ENCODE results near the gene IKBIP. TPM values are rescaled to one million over a fixed set of nuclear protein-coding genes. Genes with fewer than 3 reads are reported as not detected.

Gene IKBIP
- total and polyA plus RNA-seq, 9 of the 15 experiments (the other 6 are each of a cell fraction or from before 2014, with no cell fraction given) = 3.3 to 19.5 (median 14.9) TPM

DNA sequence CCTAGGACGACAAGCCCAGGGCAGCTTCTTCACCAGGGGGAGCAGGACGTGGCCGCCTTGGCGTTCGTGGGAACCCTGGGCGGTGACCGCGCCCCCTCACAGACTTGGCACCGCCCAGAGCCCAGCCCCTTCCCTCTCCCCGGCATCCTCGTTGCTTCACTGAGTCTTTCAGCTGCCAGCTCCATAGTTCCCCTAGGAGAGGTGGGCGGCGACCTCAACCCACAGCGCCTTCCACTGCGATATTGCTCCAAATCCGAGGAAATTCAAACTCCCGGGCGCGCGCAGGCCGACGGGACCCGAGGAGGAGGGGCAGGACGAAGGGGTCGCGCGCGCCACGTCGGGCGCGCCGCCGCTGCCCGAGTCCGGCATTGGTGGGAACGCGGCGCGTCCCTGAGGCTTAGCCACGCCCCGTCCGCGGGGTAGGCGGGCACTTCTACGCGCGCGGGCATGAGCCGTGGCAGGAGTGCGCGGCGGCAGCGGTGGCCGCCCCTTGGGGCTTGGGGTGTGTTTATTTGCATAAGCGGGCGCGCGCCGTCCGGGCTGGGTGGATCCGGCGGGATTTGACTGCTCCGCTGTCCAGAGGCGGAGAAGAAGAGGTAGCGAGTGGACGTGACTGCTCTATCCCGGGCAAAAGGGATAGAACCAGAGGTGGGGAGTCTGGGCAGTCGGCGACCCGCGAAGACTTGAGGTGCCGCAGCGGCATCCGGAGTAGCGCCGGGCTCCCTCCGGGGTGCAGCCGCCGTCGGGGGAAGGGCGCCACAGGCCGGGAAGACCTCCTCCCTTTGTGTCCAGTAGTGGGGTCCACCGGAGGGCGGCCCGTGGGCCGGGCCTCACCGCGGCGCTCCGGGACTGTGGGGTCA lies at the start of gene IKBIP, which contains the start of gene APAF1 (continued):
- TF ChIP-seq HDAC1 (IDR thresholded peaks at IDR 0.05) = peak in 1 of 2 experiments; percentile 66; a peak in 2 of 4 replicates
- TF ChIP-seq CXXC5 (CRISPR knock-in tag; IDR thresholded peaks at IDR 0.05) = peak; percentile 61
- TF ChIP-seq ZNF668 (CRISPR knock-in tag; IDR thresholded peaks at IDR 0.05) = no peak
- no peak for TF ChIP-seq BRF1 (IDR thresholded peaks at IDR 0.05; ENCODE audit: borderline replicate concordance, extremely low read depth, insufficient read length)
- TF ChIP-seq ZNF551 (CRISPR knock-in tag; IDR thresholded peaks at IDR 0.05) = no peak
- TF ChIP-seq ZC3H4 (CRISPR knock-in tag; IDR thresholded peaks at IDR 0.05; ENCODE audit: borderline replicate concordance) = no peak
- TF ChIP-seq, protein P1, sequence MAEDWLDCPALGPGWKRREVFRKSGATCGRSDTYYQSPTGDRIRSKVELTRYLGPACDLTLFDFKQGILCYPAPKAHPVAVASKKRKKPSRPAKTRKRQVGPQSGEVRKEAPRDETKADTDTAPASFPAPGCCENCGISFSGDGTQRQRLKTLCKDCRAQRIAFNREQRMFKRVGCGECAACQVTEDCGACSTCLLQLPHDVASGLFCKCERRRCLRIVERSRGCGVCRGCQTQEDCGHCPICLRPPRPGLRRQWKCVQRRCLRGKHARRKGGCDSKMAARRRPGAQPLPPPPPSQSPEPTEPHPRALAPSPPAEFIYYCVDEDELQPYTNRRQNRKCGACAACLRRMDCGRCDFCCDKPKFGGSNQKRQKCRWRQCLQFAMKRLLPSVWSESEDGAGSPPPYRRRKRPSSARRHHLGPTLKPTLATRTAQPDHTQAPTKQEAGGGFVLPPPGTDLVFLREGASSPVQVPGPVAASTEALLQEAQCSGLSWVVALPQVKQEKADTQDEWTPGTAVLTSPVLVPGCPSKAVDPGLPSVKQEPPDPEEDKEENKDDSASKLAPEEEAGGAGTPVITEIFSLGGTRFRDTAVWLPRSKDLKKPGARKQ (CRISPR knock-in tag; IDR thresholded peaks at IDR 0.05) = no peak
- no peak for TF ChIP-seq WHSC1 (IDR thresholded peaks at IDR 0.05; ENCODE audit: low read length)
- no peak for TF ChIP-seq ZNF583 (CRISPR knock-in tag; IDR thresholded peaks at IDR 0.05)
- no peak for TF ChIP-seq EHMT2 (IDR thresholded peaks at IDR 0.05)
- no peak for TF ChIP-seq NUFIP1 (IDR thresholded peaks at IDR 0.05; ENCODE audit: partially characterized antibody)
- no peak for TF ChIP-seq NR2F6 (CRISPR knock-in tag; IDR thresholded peaks at IDR 0.05)
- peak; percentile 21 for TF ChIP-seq HMGN3 (IDR thresholded peaks at IDR 0.05; ENCODE audit: borderline replicate concordance, extremely low read depth, insufficient read length, low read depth, low read length)
- TF ChIP-seq MCM7 (IDR thresholded peaks at IDR 0.05) = no peak
- no peak for TF ChIP-seq TFAM (CRISPR knock-in tag; conservative IDR thresholded peaks at IDR 0.05)
- TF ChIP-seq TEAD4 (IDR thresholded peaks at IDR 0.05; ENCODE audit: low read length) = peak; percentile 9; the same call in 1 of the 2 replicates
- TF ChIP-seq TEAD4 (CRISPR knock-in tag; IDR thresholded peaks at IDR 0.05; ENCODE audit: borderline replicate concordance) = no peak
- no peak for TF ChIP-seq ZNF232 (CRISPR knock-in tag; IDR thresholded peaks at IDR 0.05)
- no peak for TF ChIP-seq TCF7 (IDR thresholded peaks at IDR 0.05; ENCODE audit: borderline replicate concordance)
- peak; percentile 69 for TF ChIP-seq KDM5B (IDR thresholded peaks at IDR 0.05; ENCODE audit: insufficient replicate concordance, low read depth, low read length)
- no peak for TF ChIP-seq ZNF41 (CRISPR knock-in tag; conservative IDR thresholded peaks at IDR 0.05)
- no peak for TF ChIP-seq YBX1 (IDR thresholded peaks at IDR 0.05)
- no peak for TF ChIP-seq SRSF3 (IDR thresholded peaks at IDR 0.05; ENCODE audit: insufficient read depth, low read length)
- TF ChIP-seq SOX6 (IDR thresholded peaks at IDR 0.05) = 0 out of 2 replicates have a peak, but pooled peaks have one; percentile 6
- TF ChIP-seq, protein P2, sequence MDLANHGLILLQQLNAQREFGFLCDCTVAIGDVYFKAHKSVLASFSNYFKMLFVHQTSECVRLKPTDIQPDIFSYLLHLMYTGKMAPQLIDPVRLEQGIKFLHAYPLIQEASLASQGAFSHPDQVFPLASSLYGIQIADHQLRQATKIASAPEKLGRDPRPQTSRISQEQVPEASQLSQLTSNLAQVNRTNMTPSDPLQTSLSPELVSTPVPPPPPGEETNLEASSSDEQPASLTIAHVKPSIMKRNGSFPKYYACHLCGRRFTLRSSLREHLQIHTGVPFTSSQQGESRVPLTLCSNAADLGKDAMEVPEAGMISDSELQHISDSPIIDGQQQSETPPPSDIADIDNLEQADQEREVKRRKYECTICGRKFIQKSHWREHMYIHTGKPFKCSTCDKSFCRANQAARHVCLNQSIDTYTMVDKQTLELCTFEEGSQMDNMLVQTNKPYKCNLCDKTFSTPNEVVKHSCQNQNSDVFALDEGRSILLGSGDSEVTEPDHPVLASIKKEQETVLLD (IDR thresholded peaks at IDR 0.05) = no peak
- peak; percentile 54 for TF ChIP-seq HNRNPLL (IDR thresholded peaks at IDR 0.05; ENCODE audit: low read depth, low read length, poor library complexity, severe bottlenecking)
- TF ChIP-seq GTF2F1 (IDR thresholded peaks at IDR 0.05; ENCODE audit: low read depth, low read length) = no peak

All from K562 (cell line).